H1 (cell line): ENCODE measurements around the gene PPP3CB. TPM values are rescaled to one million over a fixed set of nuclear protein-coding genes. Genes with fewer than 3 reads are reported as not detected.

Experiments used
- CTCF ChIA-PET: fragments of 300-600 bp; sonication (Branson Sonifier 250); formaldehyde crosslinking; loops from one replicate; lab custom pipeline; 2021; ENCODE audit not compliant: partially characterized antibody; lab: Charles Lee
- POLR2A ChIA-PET: fragments of 300-600 bp; sonication (Branson Sonifier 250); formaldehyde crosslinking; loops from one replicate; lab custom pipeline; 2021; ENCODE audit warnings: inconsistent platforms; ENCODE audit not compliant: partially characterized antibody; lab: Charles Lee
- DNase-seq, 2 experiments: peaks; one replicate each; pipeline versions ENCODE4 v3.0.0 to v3.0.0-alpha.2; 2010 to 2022; ENCODE audit warnings: low spot score in 2 of 2, low read depth in 1 of 2, mixed read lengths in 1 of 2
- FAIRE-seq: peaks from 2 replicates; lab custom pipeline; 2011; peaks lifted over from hg19 to GRCh38; lab: Jason Lieb, UNC
- H2AFZ ChIP-seq: 2 replicates; pipeline ENCODE4 v1.8.1; 2012; ENCODE audit warnings: low read length, inconsistent platforms
- H2AK5ac ChIP-seq: 2 replicates; pipeline ENCODE4 v1.6.1; 2013; ENCODE audit warnings: low read depth, low read length
- H2BK120ac ChIP-seq: replicated peaks from 2 replicates; pipeline ENCODE3; 2013; ENCODE audit warnings: low read depth, low read length, inconsistent platforms
- H2BK12ac ChIP-seq: 2 replicates; pipeline ENCODE4 v1.6.1; 2013; ENCODE audit warnings: low read depth, low read length
- H2BK15ac ChIP-seq: 2 replicates; pipeline ENCODE4 v1.6.1; 2013; ENCODE audit warnings: low read length
- H2BK20ac ChIP-seq: 2 replicates; pipeline ENCODE4 v1.6.1; 2013; ENCODE audit warnings: low read length
- H2BK5ac ChIP-seq: 2 replicates; pipeline ENCODE4 v1.6.1; 2013; ENCODE audit warnings: low read depth, low read length
- H3K14ac ChIP-seq: 2 replicates; pipeline ENCODE4 v1.6.1; 2013; ENCODE audit warnings: inconsistent platforms; ENCODE audit not compliant: insufficient read length
- H3K18ac ChIP-seq: 2 replicates; pipeline ENCODE4 v1.6.1; 2013; ENCODE audit warnings: low read length; ENCODE audit errors: extremely low read depth
- H3K23ac ChIP-seq: 2 replicates; pipeline ENCODE4 v1.6.1; 2013; ENCODE audit warnings: inconsistent platforms; ENCODE audit not compliant: insufficient read length
- H3K23me2 ChIP-seq: 2 replicates; pipeline ENCODE4 v1.6.1; 2013; ENCODE audit warnings: low read depth, low read length
- H3K27ac ChIP-seq: 2 replicates; pipeline ENCODE4 v1.6.1; 2011; ENCODE audit warnings: low read depth, low read length, inconsistent platforms
- H3K27me3 ChIP-seq, 4 experiments: replicated peaks in 1 of 4; 1 replicate in 1 of 4; 2 replicates in 3 of 4; pipeline versions ENCODE4 v1.6.1 to v1.8.1; 2011 to 2013; ENCODE audit warnings: low read length in 3 of 4, mild to moderate bottlenecking in 3 of 4, inconsistent platforms in 2 of 4, mixed read lengths in 2 of 4, moderate library complexity in 1 of 4; ENCODE audit not compliant: control insufficient read depth in 3 of 4, insufficient read depth in 3 of 4; ENCODE audit errors: extremely low read depth in 1 of 4
- H3K36me3 ChIP-seq, 4 experiments: 2 replicates each; pipeline versions ENCODE4 v1.6.1 to v1.8.1; 2011 to 2013; ENCODE audit warnings: mild to moderate bottlenecking in 4 of 4, low read length in 3 of 4, moderate library complexity in 2 of 4, control low read depth in 1 of 4, inconsistent platforms in 1 of 4; ENCODE audit not compliant: insufficient read depth in 4 of 4, control insufficient read depth in 2 of 4
- H3K4ac ChIP-seq: replicated peaks from 2 replicates; pipeline ENCODE3; 2013; ENCODE audit warnings: low read length, low read depth, mixed read lengths, inconsistent platforms; ENCODE audit not compliant: insufficient read length
- H3K4me1 ChIP-seq, 4 experiments: replicated peaks in 1 of 4; 1 replicate in 1 of 4; 2 replicates in 3 of 4; pipeline versions ENCODE4 v1.6.1 to v1.8.1; 2011 to 2013; ENCODE audit warnings: low read length in 3 of 4, inconsistent platforms in 2 of 4, mixed read lengths in 1 of 4; ENCODE audit not compliant: insufficient read depth in 4 of 4, control insufficient read depth in 3 of 4
- H3K4me2 ChIP-seq, 2 experiments: 2 replicates each; pipeline versions ENCODE4 v1.6.1 to v1.8.1; 2011 to 2013; ENCODE audit warnings: low read depth in 2 of 2, low read length in 2 of 2, control low read depth in 1 of 2, inconsistent platforms in 1 of 2, mild to moderate bottlenecking in 1 of 2; ENCODE audit not compliant: insufficient read depth in 1 of 2
- H3K4me3 ChIP-seq, 4 experiments: fragments of 200-600, 300-600 bp in 1 of 4; sonication (generic), shearing (Covaris generic), sonication (Bioruptor Twin) in 1 of 4; 2 replicates each; pipeline versions ENCODE4 v1.5.1 to v1.8.1; 2011 to 2016; ENCODE audit warnings: low read length in 4 of 4, low read depth in 3 of 4, control low read depth in 2 of 4, inconsistent platforms in 2 of 4, mild to moderate bottlenecking in 2 of 4, mixed read lengths in 1 of 4, moderate library complexity in 1 of 4; ENCODE audit not compliant: insufficient read depth in 2 of 4; ENCODE audit errors: extremely low read depth in 1 of 4
- H3K56ac ChIP-seq: replicated peaks from 2 replicates; pipeline ENCODE3; 2013; ENCODE audit warnings: low read depth, mild to moderate bottlenecking, mixed read lengths, low read length, inconsistent platforms; ENCODE audit not compliant: insufficient read length
- H3K79me1 ChIP-seq: 2 replicates; pipeline ENCODE4 v1.6.1; 2013; ENCODE audit warnings: low read depth, low read length, control low read depth
- H3K79me2 ChIP-seq, 2 experiments: 2 replicates each; pipeline versions ENCODE4 v1.6.1 to v1.8.1; 2012 to 2013; ENCODE audit warnings: low read length in 2 of 2, mild to moderate bottlenecking in 2 of 2, inconsistent platforms in 1 of 2; ENCODE audit not compliant: insufficient read depth in 2 of 2, control insufficient read depth in 1 of 2
- H3K9ac ChIP-seq, 4 experiments: replicated peaks in 1 of 4; 1 replicate in 1 of 4; 2 replicates in 3 of 4; pipeline versions ENCODE4 v1.6.1 to v1.8.1; 2011 to 2013; ENCODE audit warnings: low read depth in 3 of 4, low read length in 3 of 4, control low read depth in 2 of 4, mild to moderate bottlenecking in 2 of 4, moderate library complexity in 2 of 4, inconsistent platforms in 1 of 4; ENCODE audit errors: extremely low read depth in 1 of 4
- H3K9me3 ChIP-seq, 2 experiments: 2 replicates each; pipeline versions ENCODE4 v1.6.1 to v1.8.1; 2012 to 2013; ENCODE audit warnings: mild to moderate bottlenecking in 2 of 2, moderate library complexity in 2 of 2, control low read depth in 1 of 2, inconsistent platforms in 1 of 2, low read depth in 1 of 2, low read length in 1 of 2, mixed read lengths in 1 of 2; ENCODE audit not compliant: insufficient read depth in 2 of 2
- H4K20me1 ChIP-seq, 2 experiments: replicated peaks in 1 of 2; 2 replicates each; pipeline versions ENCODE3 to v1.8.1; 2011 to 2013; ENCODE audit warnings: inconsistent platforms in 2 of 2, low read length in 2 of 2, mild to moderate bottlenecking in 1 of 2; ENCODE audit not compliant: insufficient read depth in 2 of 2, control insufficient read depth in 1 of 2
- H4K5ac ChIP-seq: 2 replicates; pipeline ENCODE4 v1.6.1; 2013; ENCODE audit warnings: low read length, low read depth, mixed read lengths, inconsistent platforms; ENCODE audit not compliant: insufficient read length
- H4K8ac ChIP-seq: 2 replicates; pipeline ENCODE4 v1.8.0; 2013; ENCODE audit warnings: mild to moderate bottlenecking, moderate library complexity, low read length, inconsistent platforms; ENCODE audit not compliant: insufficient read depth; ENCODE audit errors: extremely low read depth
- H4K91ac ChIP-seq: replicated peaks from 2 replicates; pipeline ENCODE3; 2013; ENCODE audit warnings: low read length, mixed read lengths, inconsistent platforms; ENCODE audit not compliant: insufficient read length
- ATF3 ChIP-seq: IDR thresholded peaks from 2 replicates; pipeline ENCODE4 v1.6.1; 2011; ENCODE audit warnings: low read depth, mild to moderate bottlenecking, low read length; ENCODE audit not compliant: insufficient read depth
- CHD2 ChIP-seq: IDR thresholded peaks from 2 replicates; pipeline ENCODE4 v1.6.1; 2012; ENCODE audit warnings: low read length, improper control_type of control experiment
- RNF2 ChIP-seq: fragments of 200-900, 300-1000 bp; sonication (generic); IDR thresholded peaks from 2 replicates; pipeline ENCODE4 v1.7.1; 2016; ENCODE audit warnings: borderline replicate concordance, low read depth, mild to moderate bottlenecking, antibody characterized with exemption, low read length; ENCODE audit not compliant: poor library complexity, severe bottlenecking; ENCODE audit errors: missing control alignments
- SIRT6 ChIP-seq: IDR thresholded peaks from one replicate; pipeline ENCODE4 v1.7.1; 2012; ENCODE audit warnings: low read length, inconsistent platforms
- TAF1 ChIP-seq: IDR thresholded peaks from 2 replicates; pipeline ENCODE4 v1.6.1; 2011; ENCODE audit warnings: mild to moderate bottlenecking, low read depth, low read length
- TBP ChIP-seq: IDR thresholded peaks from 2 replicates; pipeline ENCODE4 v1.6.1; 2011; ENCODE audit warnings: low read depth, low read length, improper control_type of control experiment
- USF2 ChIP-seq: IDR thresholded peaks from 2 replicates; pipeline ENCODE4 v1.6.1; 2011; ENCODE audit warnings: low read length, improper control_type of control experiment
- polyA plus RNA-seq, 7 experiments: library from polyadenylated mRNA; depleted of rRNA in 3 of 7; stranded (reverse) in 5 of 7; unstranded in 2 of 7; fragments of >200 nt in 5 of 7; fragments of 200-250 nt in 2 of 7; gene quantifications; 1 replicate in 5 of 7; 2 replicates in 1 of 7; 4 replicates in 1 of 7; pipeline versions ENCODE4 v1.2.1 to v1.2.3, GENCODE V29; 2011 to 2013; ENCODE audit warnings: missing spikeins in 2 of 7, mixed read lengths in 2 of 7
- total RNA-seq: library from RNA; stranded (reverse); fragmentation: NEBNext Ultra II Directional; extraction: Animal tissue kit (Norgen Biotek cat#: 25700); gene quantifications from 2 replicates; pipeline ENCODE4 v1.2.1, GENCODE V29; 2021

Gene PPP3CB
- total and polyA plus RNA-seq, 2 of the 8 experiments (the other 6 are each of a cell fraction or from before 2014, with no cell fraction given), result 10.5 to 36.3 TPM

GRCh38 chr10:73501651-73502050 is 5.8 kb upstream of the PPP3CB start:
- H3K79me1 ChIP-seq, result no peaks in the 10 kb centered on the region
- FAIRE-seq, result no peak
- H2AFZ ChIP-seq, result no peak overlapping the region

More at GRCh38 chr10:73501651-73502050, 5.8 kb upstream of the PPP3CB start:
- Histone ChIP-seq H2BK20ac (no peak overlapping the region), H3K9ac (no peak overlapping the region), H4K5ac (no peak overlapping the region), H3K14ac (no peak overlapping the region), H3K56ac (no peak overlapping the region), H3K4me1 (peaks cover 0 to 1% (median 0%) of the 10 kb centered on the region in 4 experiments; a peak in 3 of 7 replicates), H3K9me3 (no peaks in the 10 kb centered on the region), H2AK5ac (no peak overlapping the region), H3K18ac (no peak overlapping the region), H2BK5ac (no peak overlapping the region), H3K4me3 (no peak overlapping the region), H3K23me2 (no peaks in the 10 kb centered on the region; the same call in 1 of the 2 replicates), H3K23ac (no peak overlapping the region), H3K36me3 (peaks cover 9 to 34% (median 22%) of the 10 kb centered on the region in 4 experiments; a peak in 6 of 8 replicates), H3K4me2 (no peak overlapping the region), H2BK12ac (no peak overlapping the region), H3K27ac (no peak overlapping the region), H3K4ac (no peak overlapping the region), H4K8ac (no peak overlapping the region), H4K91ac (no peak overlapping the region), H3K79me2 (no peaks in the 10 kb centered on the region), H4K20me1 (no peaks in the 10 kb centered on the region), H3K27me3 (no peaks in the 10 kb centered on the region), H2BK120ac (no peak overlapping the region)
- POLR2A ChIA-PET, result interaction anchor here (0.6 to 1.0 kb wide), 2 partner anchors 52 to 261 kb away, joined by 3 to 4 read pairs; no protein-coding TSS in a partner anchor
- CTCF ChIA-PET, result interaction anchor here (1.0 to 2.0 kb wide), 5 partner anchors 11 to 143 kb away, joined by 3 to 6 read pairs (median 4); no protein-coding TSS in a partner anchor
- no peak for DNase-seq
- no peak for TF ChIP-seq TBP
- no peak for TF ChIP-seq ATF3
- no peak for TF ChIP-seq USF2
- TF ChIP-seq CHD2, result no peak
- TF ChIP-seq TAF1, result no peak
- TF ChIP-seq RNF2, result no peak
- TF ChIP-seq SIRT6, result no peak
- TF ChIP-seq, all 59 proteins: peak for 0
- H2BK15ac ChIP-seq, result no peak overlapping the region
